H1 (cell line): ENCODE data around the gene PPP1R10. TPM values are rescaled to one million over a fixed set of nuclear protein-coding genes. Genes with fewer than 3 reads are reported as not detected.
"Not testable (repeated sequence)": the region's sequence is repeated elsewhere in the genome, so short reads cannot be mapped to it uniquely, and the experiment has no call there.

ENCODE experiments used
- CTCF ChIA-PET: fragments of 300-600 bp; sonication (Branson Sonifier 250); formaldehyde crosslinking; loops from one replicate; lab custom pipeline; 2021; ENCODE audit not compliant: partially characterized antibody; lab: Charles Lee
- POLR2A ChIA-PET: fragments of 300-600 bp; sonication (Branson Sonifier 250); formaldehyde crosslinking; loops from one replicate; lab custom pipeline; 2021; ENCODE audit warnings: inconsistent platforms; ENCODE audit not compliant: partially characterized antibody; lab: Charles Lee
- DNase-seq, 2 experiments: peaks; one replicate each; pipeline versions ENCODE4 v3.0.0 to v3.0.0-alpha.2; 2010 to 2022; ENCODE audit warnings: low spot score in 2 of 2, low read depth in 1 of 2, mixed read lengths in 1 of 2
- FAIRE-seq: peaks from 2 replicates; lab custom pipeline; 2011; peaks lifted over from hg19 to GRCh38; lab: Jason Lieb, UNC
- H2AFZ ChIP-seq: 2 replicates; pipeline ENCODE4 v1.8.1; 2012; ENCODE audit warnings: low read length, inconsistent platforms
- H2AK5ac ChIP-seq: 2 replicates; pipeline ENCODE4 v1.6.1; 2013; ENCODE audit warnings: low read depth, low read length
- H2BK120ac ChIP-seq: replicated peaks from 2 replicates; pipeline ENCODE3; 2013; ENCODE audit warnings: low read depth, low read length, inconsistent platforms
- H2BK12ac ChIP-seq: 2 replicates; pipeline ENCODE4 v1.6.1; 2013; ENCODE audit warnings: low read depth, low read length
- H2BK15ac ChIP-seq: 2 replicates; pipeline ENCODE4 v1.6.1; 2013; ENCODE audit warnings: low read length
- H2BK20ac ChIP-seq: 2 replicates; pipeline ENCODE4 v1.6.1; 2013; ENCODE audit warnings: low read length
- H2BK5ac ChIP-seq: 2 replicates; pipeline ENCODE4 v1.6.1; 2013; ENCODE audit warnings: low read depth, low read length
- H3K14ac ChIP-seq: 2 replicates; pipeline ENCODE4 v1.6.1; 2013; ENCODE audit warnings: inconsistent platforms; ENCODE audit not compliant: insufficient read length
- H3K18ac ChIP-seq: 2 replicates; pipeline ENCODE4 v1.6.1; 2013; ENCODE audit warnings: low read length; ENCODE audit errors: extremely low read depth
- H3K23ac ChIP-seq: 2 replicates; pipeline ENCODE4 v1.6.1; 2013; ENCODE audit warnings: inconsistent platforms; ENCODE audit not compliant: insufficient read length
- H3K23me2 ChIP-seq: 2 replicates; pipeline ENCODE4 v1.6.1; 2013; ENCODE audit warnings: low read depth, low read length
- H3K27ac ChIP-seq: 2 replicates; pipeline ENCODE4 v1.6.1; 2011; ENCODE audit warnings: low read depth, low read length, inconsistent platforms
- H3K27me3 ChIP-seq, 4 experiments: replicated peaks in 1 of 4; 1 replicate in 1 of 4; 2 replicates in 3 of 4; pipeline versions ENCODE4 v1.6.1 to v1.8.1; 2011 to 2013; ENCODE audit warnings: low read length in 3 of 4, mild to moderate bottlenecking in 3 of 4, inconsistent platforms in 2 of 4, mixed read lengths in 2 of 4, moderate library complexity in 1 of 4; ENCODE audit not compliant: control insufficient read depth in 3 of 4, insufficient read depth in 3 of 4; ENCODE audit errors: extremely low read depth in 1 of 4
- H3K36me3 ChIP-seq, 4 experiments: 2 replicates each; pipeline versions ENCODE4 v1.6.1 to v1.8.1; 2011 to 2013; ENCODE audit warnings: mild to moderate bottlenecking in 4 of 4, low read length in 3 of 4, moderate library complexity in 2 of 4, control low read depth in 1 of 4, inconsistent platforms in 1 of 4; ENCODE audit not compliant: insufficient read depth in 4 of 4, control insufficient read depth in 2 of 4
- H3K4ac ChIP-seq: replicated peaks from 2 replicates; pipeline ENCODE3; 2013; ENCODE audit warnings: low read length, low read depth, mixed read lengths, inconsistent platforms; ENCODE audit not compliant: insufficient read length
- H3K4me1 ChIP-seq, 4 experiments: replicated peaks in 1 of 4; 1 replicate in 1 of 4; 2 replicates in 3 of 4; pipeline versions ENCODE4 v1.6.1 to v1.8.1; 2011 to 2013; ENCODE audit warnings: low read length in 3 of 4, inconsistent platforms in 2 of 4, mixed read lengths in 1 of 4; ENCODE audit not compliant: insufficient read depth in 4 of 4, control insufficient read depth in 3 of 4
- H3K4me2 ChIP-seq, 2 experiments: 2 replicates each; pipeline versions ENCODE4 v1.6.1 to v1.8.1; 2011 to 2013; ENCODE audit warnings: low read depth in 2 of 2, low read length in 2 of 2, control low read depth in 1 of 2, inconsistent platforms in 1 of 2, mild to moderate bottlenecking in 1 of 2; ENCODE audit not compliant: insufficient read depth in 1 of 2
- H3K4me3 ChIP-seq, 4 experiments: fragments of 200-600, 300-600 bp in 1 of 4; sonication (generic), shearing (Covaris generic), sonication (Bioruptor Twin) in 1 of 4; 2 replicates each; pipeline versions ENCODE4 v1.5.1 to v1.8.1; 2011 to 2016; ENCODE audit warnings: low read length in 4 of 4, low read depth in 3 of 4, control low read depth in 2 of 4, inconsistent platforms in 2 of 4, mild to moderate bottlenecking in 2 of 4, mixed read lengths in 1 of 4, moderate library complexity in 1 of 4; ENCODE audit not compliant: insufficient read depth in 2 of 4; ENCODE audit errors: extremely low read depth in 1 of 4
- H3K56ac ChIP-seq: replicated peaks from 2 replicates; pipeline ENCODE3; 2013; ENCODE audit warnings: low read depth, mild to moderate bottlenecking, mixed read lengths, low read length, inconsistent platforms; ENCODE audit not compliant: insufficient read length
- H3K79me1 ChIP-seq: 2 replicates; pipeline ENCODE4 v1.6.1; 2013; ENCODE audit warnings: low read depth, low read length, control low read depth
- H3K79me2 ChIP-seq, 2 experiments: 2 replicates each; pipeline versions ENCODE4 v1.6.1 to v1.8.1; 2012 to 2013; ENCODE audit warnings: low read length in 2 of 2, mild to moderate bottlenecking in 2 of 2, inconsistent platforms in 1 of 2; ENCODE audit not compliant: insufficient read depth in 2 of 2, control insufficient read depth in 1 of 2
- H3K9ac ChIP-seq, 4 experiments: replicated peaks in 1 of 4; 1 replicate in 1 of 4; 2 replicates in 3 of 4; pipeline versions ENCODE4 v1.6.1 to v1.8.1; 2011 to 2013; ENCODE audit warnings: low read depth in 3 of 4, low read length in 3 of 4, control low read depth in 2 of 4, mild to moderate bottlenecking in 2 of 4, moderate library complexity in 2 of 4, inconsistent platforms in 1 of 4; ENCODE audit errors: extremely low read depth in 1 of 4
- H3K9me3 ChIP-seq, 2 experiments: 2 replicates each; pipeline versions ENCODE4 v1.6.1 to v1.8.1; 2012 to 2013; ENCODE audit warnings: mild to moderate bottlenecking in 2 of 2, moderate library complexity in 2 of 2, control low read depth in 1 of 2, inconsistent platforms in 1 of 2, low read depth in 1 of 2, low read length in 1 of 2, mixed read lengths in 1 of 2; ENCODE audit not compliant: insufficient read depth in 2 of 2
- H4K20me1 ChIP-seq, 2 experiments: replicated peaks in 1 of 2; 2 replicates each; pipeline versions ENCODE3 to v1.8.1; 2011 to 2013; ENCODE audit warnings: inconsistent platforms in 2 of 2, low read length in 2 of 2, mild to moderate bottlenecking in 1 of 2; ENCODE audit not compliant: insufficient read depth in 2 of 2, control insufficient read depth in 1 of 2
- H4K5ac ChIP-seq: 2 replicates; pipeline ENCODE4 v1.6.1; 2013; ENCODE audit warnings: low read length, low read depth, mixed read lengths, inconsistent platforms; ENCODE audit not compliant: insufficient read length
- H4K8ac ChIP-seq: 2 replicates; pipeline ENCODE4 v1.8.0; 2013; ENCODE audit warnings: mild to moderate bottlenecking, moderate library complexity, low read length, inconsistent platforms; ENCODE audit not compliant: insufficient read depth; ENCODE audit errors: extremely low read depth
- H4K91ac ChIP-seq: replicated peaks from 2 replicates; pipeline ENCODE3; 2013; ENCODE audit warnings: low read length, mixed read lengths, inconsistent platforms; ENCODE audit not compliant: insufficient read length
- WGBS, 2 experiments: shearing (Covaris generic) in 1 of 2; methylation state at CpG; one replicate each; pipeline versions ENCODE4 v1.1.6 to v1.1.7; 2013 to 2015; ENCODE audit warnings: low lambda C conversion rate in 2 of 2, mixed read lengths in 2 of 2, inconsistent platforms in 1 of 2, low coverage in 1 of 2, missing lambda C conversion rate in 1 of 2; ENCODE audit not compliant: insufficient replicate concordance in 2 of 2, insufficient coverage in 1 of 2, insufficient read length in 1 of 2; ENCODE audit errors: extremely low coverage in 1 of 2, missing lambda C conversion rate in 1 of 2; 5-methylcytosine and 5-hydroxymethylcytosine counted together
- polyA plus RNA-seq, 7 experiments: library from polyadenylated mRNA; depleted of rRNA in 3 of 7; stranded (reverse) in 5 of 7; unstranded in 2 of 7; fragments of >200 nt in 5 of 7; fragments of 200-250 nt in 2 of 7; gene quantifications; 1 replicate in 5 of 7; 2 replicates in 1 of 7; 4 replicates in 1 of 7; pipeline versions ENCODE4 v1.2.1 to v1.2.3, GENCODE V29; 2011 to 2013; ENCODE audit warnings: missing spikeins in 2 of 7, mixed read lengths in 2 of 7
- total RNA-seq: library from RNA; stranded (reverse); fragmentation: NEBNext Ultra II Directional; extraction: Animal tissue kit (Norgen Biotek cat#: 25700); gene quantifications from 2 replicates; pipeline ENCODE4 v1.2.1, GENCODE V29; 2021

PPP1R10 gene
- total and polyA plus RNA-seq, 2 of the 8 experiments (the other 6 are each of a cell fraction or from before 2014, with no cell fraction given) = 23.9 to 89.1 TPM

- H2BK20ac ChIP-seq, H4K8ac ChIP-seq, H4K20me1 ChIP-seq, H3K18ac ChIP-seq, H3K4me2 ChIP-seq, H2BK120ac ChIP-seq, H3K23ac ChIP-seq, H3K4ac ChIP-seq, H2AK5ac ChIP-seq, H2BK5ac ChIP-seq, H3K9me3 ChIP-seq, H2AFZ ChIP-seq, H3K14ac ChIP-seq, H3K4me1 ChIP-seq, H2BK12ac ChIP-seq, H3K56ac ChIP-seq, DNase-seq, H4K91ac ChIP-seq, H3K79me1 ChIP-seq, H2BK15ac ChIP-seq, H4K5ac ChIP-seq, H3K27ac ChIP-seq, H3K23me2 ChIP-seq, H3K27me3 ChIP-seq, FAIRE-seq, H3K79me2 ChIP-seq, H3K4me3 ChIP-seq, H3K9ac ChIP-seq: not testable (repeated sequence)
- CTCF ChIA-PET = interaction anchor here (0.7 to 3.3 kb wide), 3 partner anchors 9 to 480 kb away, joined by 3 to 12 read pairs (median 3); partner anchors contain the start of gene DHX16
- H3K36me3 ChIP-seq = peaks cover 21 to 73% (median 68%) of the 10 kb centered on the region in 4 experiments
- 94% methylated on average over 5 of the region's 5 CpGs; no CpG with 5 or more reads in 1 of the 2 experiments for WGBS, 2 experiments
- POLR2A ChIA-PET = interaction anchor here (0.6 to 1.9 kb wide), 6 partner anchors 9 to 171 kb away, joined by 3 to 6 read pairs (median 4); no protein-coding TSS in a partner anchor
These were observed 40.9 kb upstream of the PPP1R10 start for GRCh38 chr6:30657922-30658321.
